Measurements from ENCODE around the gene AMY1C.

AMY1C gene

GRCh38 chr1:103790172-103790571, 40.5 kb downstream of the AMY1C start:
- no peak for DNase-seq (ENCODE audit: low read depth in 1 of 2, low spot score in 1 of 2)
- no peaks in the 10 kb centered on the region for H3K27me3 ChIP-seq (ENCODE audit: insufficient read depth, poor library complexity, severe bottlenecking)
- TF ChIP-seq POLR2AphosphoS5 (IDR thresholded peaks at IDR 0.05; ENCODE audit: low read depth), result no peak
- TF ChIP-seq REST (IDR thresholded peaks at IDR 0.05; ENCODE audit: insufficient replicate concordance, low read depth), result no peak
- TF ChIP-seq CTCF (IDR thresholded peaks at IDR 0.05; ENCODE audit: insufficient read depth, low read length), result no peak
- TF ChIP-seq GABPA (IDR thresholded peaks at IDR 0.05; ENCODE audit: low read depth), result no peak
- no peak for TF ChIP-seq SPI1 (IDR thresholded peaks at IDR 0.05; ENCODE audit: borderline replicate concordance, low read depth)
- H3K27ac ChIP-seq (replicated peaks), result no peak overlapping the region
- H3K4me3 ChIP-seq (replicated peaks; ENCODE audit: insufficient read depth, low read length), result no peak overlapping the region
